ENCODE measurements around the gene CTLA4.

CTLA4 gene

DNA sequence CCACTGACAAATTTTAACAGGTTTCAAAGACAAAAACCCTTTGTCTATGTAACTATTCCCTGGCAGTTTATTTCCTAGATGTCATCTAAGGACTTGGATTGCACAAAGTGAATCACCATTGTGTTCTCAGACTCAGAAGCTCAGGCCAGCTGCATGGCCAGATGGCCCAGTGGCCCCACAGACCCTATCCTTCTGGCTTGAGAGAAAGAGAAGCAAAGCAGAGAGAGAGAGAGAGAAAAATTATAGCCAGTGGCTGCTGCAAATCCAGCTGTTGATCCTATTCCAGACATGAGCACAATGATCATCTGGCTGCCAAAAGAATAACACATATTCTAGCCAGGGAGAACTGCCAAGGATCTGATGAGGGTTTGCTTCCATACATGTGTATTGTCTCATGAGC lies 25.8 kb downstream of the CTLA4 start:
- DNase-seq: no peak

DNA sequence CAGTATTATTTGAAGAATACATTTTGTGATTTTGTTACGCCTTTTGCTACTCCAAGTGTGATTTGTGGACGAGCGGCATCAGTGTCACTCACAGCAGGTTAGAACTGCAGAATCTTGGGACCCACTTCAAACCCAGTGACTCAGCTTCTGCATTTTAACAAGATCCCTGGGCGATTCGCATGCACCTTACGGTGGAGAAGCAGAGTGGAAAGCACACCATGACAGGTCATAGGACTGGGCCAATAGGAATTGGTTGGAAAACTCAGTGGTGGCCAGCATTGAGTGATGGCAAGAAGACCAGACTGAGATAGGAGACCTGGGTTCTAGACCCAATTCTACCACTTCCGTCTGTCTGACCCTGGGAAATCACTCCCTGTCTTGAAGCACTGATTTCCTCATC lies 26.3 kb downstream of the CTLA4 start:
- DNase-seq: no peak

DNA sequence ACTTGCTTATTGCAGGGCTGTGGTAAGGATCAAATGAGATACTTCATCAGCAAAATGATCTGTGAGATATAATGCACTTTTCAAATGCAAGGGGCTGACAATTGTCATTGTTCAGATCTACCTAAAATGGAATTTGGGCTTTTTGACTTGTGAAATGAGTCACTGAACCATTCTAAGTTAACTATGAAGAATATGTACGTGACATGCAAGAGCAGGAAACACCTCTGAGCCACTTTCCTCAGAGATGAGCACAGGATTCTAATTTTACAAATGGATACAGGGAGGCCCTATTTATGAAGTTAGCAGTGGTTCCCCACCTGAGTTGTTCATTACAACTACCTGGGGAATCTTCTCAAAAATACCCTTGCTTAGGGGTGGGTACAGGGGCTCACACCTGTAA lies 26.7 kb downstream of the CTLA4 start:
- no peak for DNase-seq

DNA sequence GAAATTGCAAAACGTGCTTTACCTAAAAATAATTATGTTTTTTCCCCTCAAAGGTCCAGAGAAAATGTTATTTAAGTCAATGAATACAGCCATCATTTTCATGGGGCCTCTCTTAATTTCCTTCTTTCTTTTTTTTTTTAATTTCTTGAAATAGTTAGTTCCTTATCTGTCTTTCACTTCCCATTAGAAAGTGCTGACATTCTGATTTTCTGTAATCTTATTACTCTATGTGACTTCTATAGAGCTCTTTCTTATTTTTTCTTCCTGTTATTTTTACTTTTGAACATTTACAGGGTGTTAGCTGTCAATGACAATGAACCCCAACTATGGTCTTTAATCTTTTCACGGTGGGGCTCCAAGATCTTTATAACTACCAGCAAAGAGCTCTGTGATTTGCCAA lies 30.0 kb downstream of the CTLA4 start:
- DNase-seq: no peak

DNA sequence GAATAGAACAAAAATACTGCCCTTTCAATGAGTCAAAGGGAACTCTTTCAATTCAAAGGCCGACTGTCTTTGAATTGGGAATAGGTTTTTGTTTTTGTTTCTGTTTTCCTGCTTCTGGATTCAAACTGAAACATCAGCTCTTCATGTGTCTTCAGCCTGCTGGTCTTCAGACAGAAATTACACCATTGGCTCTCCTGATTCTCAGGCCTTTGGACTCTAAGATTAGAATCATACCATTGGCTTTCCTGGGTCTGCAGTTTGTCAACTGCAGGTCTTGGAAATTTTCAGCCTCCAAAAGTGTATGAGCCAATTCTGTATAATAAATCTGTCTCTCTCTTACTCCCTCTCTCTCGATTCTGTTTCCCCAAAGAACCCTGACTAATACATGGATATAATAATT lies 31.1 kb downstream of the CTLA4 start:
- DNase-seq: no peak

DNA sequence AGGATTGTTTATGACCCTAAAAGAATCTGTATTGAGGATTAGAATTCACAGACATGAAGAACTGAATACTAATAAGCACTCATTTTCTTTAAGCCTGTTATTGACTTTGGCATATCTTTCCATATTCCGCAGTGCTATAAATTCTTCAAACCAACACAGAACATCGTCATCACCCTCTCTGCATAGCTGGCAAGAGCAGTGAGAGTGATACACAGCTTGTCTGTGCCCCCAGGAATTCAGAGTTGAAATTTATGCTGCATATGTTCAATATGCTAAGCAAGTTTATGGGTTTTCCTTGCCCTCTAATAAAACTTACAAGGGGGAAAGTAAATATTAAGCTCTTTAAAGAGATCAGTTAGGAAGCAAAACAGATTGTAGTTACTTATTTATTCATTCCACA lies 32.7 kb downstream of the CTLA4 start:
- DNase-seq: no peak

DNA sequence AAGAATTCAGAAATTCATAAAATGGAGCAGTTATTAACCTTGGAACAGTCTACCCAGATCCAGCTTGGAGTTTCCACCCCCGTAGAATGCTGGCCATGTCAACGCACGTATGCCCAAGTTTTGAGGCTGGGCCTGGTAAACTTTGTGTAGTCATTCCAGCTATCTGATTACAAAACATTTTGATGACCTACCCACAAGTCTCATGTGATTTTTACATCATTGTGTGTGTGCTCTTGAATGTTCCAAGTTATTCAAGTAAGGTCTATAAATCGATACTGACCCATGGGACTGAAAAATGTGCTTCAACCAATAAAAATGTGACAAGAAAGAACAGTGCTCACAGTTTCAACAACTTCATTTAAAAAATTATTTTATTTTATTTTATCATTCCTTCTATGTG lies 36.5 kb downstream of the CTLA4 start:
- no peak for DNase-seq

DNA sequence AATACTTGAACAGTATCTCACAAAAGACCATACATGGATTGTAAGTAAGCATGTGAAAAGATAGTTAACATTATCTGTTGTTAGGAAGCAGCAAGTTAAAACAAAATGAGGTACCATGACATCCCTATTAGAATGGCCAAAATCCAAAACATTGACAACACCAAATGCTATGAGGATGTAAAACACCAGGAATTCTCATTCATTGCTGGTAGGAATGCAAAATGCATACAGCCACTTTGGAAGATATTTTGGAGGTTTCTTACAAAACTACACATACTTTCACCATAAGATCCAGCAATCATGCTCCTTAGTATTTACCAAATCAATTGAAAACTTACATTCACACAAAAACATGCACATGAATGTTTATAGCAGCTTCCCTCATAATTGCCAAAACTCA lies 38.1 kb downstream of the CTLA4 start:
- no peak for DNase-seq

DNA sequence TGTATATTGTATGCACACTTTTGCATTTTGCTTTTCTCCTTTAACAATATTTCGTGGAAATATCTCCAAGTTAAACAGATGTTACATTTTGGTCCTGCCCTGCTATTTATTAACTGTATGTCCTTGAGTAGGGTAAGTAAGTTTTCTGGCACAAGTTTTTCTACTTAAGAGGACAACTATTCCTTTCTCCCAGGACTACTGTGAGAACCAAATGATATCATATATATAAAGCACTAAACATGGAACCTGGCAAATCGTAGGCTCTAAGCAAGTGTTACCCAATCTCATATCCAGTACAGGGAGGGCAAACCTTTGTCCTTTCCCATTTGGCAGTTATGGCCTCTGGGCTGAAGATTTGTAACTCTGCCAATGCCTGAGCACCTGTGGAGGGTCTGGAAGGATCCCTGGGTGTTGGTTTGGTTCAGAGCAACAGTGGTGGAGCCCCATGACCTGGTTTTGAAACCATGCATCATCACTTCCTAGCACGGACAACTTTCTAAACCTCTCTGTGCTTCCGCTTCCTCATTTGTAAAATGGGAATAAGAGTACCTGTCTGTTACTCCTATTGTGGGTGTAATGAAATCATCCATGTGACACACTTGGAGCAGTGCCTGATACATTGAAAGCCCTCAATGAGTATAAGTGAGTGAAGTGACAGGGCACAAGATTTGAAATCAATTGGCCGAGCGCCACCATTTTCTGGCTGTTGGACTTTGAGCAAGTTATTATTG lies 40.7 kb downstream of the CTLA4 start:
- DNase-seq: no peak

DNA sequence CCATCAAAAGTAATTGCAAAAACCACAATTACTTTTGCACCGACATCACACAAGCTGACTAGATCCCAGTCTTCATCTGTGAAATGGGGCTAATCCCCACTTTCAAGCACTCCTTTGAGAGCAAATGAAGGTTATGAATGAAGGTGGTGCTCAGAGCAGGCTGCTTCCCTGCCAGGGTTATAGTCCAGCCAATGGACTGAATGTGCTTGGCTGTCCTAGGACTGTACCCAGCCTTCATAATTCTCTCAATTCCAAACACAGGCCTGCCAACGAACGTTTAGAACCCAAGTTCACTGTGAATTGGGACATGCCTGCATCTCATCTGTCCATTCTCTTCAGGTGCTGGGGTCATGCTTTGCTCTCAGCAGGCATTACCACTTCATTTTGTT lies 41.2 kb downstream of the CTLA4 start:
- no peak for DNase-seq

DNA sequence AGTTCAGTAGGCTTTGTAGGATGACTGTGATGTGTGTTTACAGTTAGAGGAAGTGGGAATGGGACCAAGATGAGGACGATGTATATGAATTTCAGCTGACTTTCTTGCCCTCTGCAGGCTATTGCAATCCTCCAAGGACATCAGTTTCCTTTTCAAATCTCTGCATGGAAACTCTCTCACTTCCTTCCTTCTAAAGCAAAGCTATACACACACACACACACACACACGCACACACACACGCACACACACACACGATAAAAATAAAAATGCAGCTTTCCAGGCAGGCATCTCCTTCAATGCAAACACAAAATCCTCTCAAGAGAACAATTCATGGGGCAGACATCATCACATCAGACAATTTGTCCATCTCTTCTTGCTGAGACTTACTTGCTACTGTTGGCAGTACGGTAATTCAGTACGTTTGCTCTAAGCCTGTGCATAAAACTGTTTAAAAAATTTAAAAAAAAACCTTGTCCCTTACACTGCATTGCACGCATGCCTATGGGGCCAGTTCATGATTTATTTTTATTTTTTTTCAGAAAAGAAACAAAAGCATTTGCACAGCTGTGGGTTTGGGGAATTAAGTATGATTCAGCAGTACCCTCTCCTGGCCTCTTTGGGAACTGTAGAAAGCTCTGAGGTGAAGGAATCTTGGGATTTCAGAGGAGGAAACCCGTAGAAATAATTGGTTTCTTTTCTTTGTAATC lies 41.8 kb downstream of the CTLA4 start:
- DNase-seq: no peak

DNA sequence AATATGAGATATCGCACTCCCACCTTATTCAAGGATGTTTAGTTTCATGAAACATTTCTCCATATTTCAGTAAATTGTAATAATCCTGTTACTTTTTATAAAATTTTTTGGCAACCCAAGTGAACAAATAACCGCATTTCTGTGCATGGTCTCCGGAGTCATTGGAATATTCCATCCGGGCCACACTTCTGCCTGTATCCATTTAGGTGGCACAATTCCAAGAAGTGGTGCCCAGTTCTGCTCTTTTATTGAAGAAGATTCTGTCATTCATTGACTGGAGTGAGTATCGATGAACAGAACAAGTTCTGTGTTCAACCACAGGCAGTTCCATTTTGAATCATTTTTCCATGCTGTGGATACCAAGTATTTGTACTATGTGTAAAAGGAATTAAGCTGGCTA lies 42.4 kb downstream of the CTLA4 start:
- no peak for DNase-seq

DNA sequence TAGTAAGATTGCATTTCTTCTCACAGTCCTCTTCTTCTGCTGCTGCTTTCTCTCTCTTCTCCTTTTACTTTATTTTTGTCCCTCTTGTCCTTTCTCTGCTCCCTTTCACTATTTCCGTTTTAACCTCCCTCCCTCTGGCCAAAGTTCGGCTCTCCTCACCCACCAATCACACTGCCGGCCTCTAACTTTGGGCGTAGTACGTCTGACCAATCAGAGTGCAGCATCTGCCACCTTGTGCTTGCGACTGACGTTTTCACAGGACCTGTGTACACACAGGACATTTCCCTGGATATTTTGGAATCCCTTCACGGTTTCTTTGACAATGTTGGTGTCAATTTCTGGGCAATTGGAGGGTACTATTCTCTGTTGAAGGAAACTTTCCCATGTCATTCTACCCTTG lies 46.4 kb downstream of the CTLA4 start:
- no peak for DNase-seq

DNA sequence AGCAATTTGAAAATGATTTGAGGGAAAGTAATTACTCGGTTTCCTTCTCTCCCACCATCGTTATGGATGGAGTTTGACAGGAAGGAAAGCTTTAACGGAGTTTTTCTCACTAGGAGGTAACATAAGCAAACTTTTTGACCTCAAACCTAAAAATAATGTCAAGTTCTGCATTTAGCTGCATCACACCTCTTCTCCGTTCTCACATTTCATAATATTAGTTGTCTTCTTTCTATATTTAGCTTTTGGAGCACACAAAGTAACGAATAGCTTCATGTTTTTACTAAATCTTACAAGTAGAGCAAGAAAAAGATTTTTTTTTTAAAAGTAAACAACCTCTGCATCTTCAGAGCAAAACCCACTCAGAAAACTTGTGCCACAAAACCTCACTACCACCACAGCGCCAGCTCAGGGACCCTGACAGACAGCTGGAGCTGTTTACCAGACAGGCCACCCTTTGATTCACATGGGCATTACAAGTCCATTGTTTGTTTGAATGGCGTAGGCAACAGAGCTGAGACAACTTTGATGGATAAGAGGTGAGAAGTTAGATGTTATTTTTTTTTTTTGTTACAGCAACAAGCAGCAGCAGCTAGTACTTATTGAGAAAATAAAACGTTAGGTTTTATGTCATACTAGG lies 47.1 kb downstream of the CTLA4 start:
- no peak for DNase-seq

DNA sequence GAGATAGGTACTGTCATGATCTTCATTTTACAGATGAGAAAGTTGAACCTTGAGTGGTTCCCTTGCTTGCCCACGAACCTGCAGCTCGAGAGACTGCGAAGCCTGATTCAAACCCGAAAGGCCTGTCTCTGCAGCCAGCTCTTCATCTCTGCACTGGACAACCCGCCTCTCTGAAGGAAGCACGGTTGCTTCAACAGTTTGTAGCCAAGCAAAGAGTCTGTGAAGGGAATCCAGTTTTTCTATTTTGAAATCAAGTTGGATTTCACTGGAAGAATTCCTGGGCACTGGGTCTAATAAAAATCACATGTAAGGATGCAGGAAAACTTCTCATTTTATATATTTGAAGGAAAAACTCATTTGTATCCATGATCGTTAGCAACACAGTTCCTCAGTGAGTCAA lies 47.7 kb downstream of the CTLA4 start:
- DNase-seq: no peak

DNA sequence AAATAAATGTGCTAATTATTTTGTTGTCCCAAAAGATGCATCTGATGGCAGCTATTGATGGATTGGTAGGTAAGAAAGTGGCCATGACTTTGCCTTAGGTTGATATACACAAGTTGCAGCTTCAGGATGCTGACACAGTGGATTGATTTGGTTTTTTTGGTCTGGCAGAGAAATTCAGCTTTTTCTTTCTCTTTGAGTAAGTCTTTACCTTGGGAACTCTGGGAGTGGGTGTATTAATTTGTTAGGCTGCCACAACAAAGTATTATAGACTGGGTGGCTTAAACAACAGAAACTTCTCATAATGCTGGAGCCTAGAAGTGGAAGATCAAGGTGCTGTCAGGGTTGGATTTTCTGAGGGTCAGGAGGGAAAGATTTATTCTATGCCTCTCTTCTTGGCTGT lies 49.2 kb downstream of the CTLA4 start:
- DNase-seq: no peak

DNA sequence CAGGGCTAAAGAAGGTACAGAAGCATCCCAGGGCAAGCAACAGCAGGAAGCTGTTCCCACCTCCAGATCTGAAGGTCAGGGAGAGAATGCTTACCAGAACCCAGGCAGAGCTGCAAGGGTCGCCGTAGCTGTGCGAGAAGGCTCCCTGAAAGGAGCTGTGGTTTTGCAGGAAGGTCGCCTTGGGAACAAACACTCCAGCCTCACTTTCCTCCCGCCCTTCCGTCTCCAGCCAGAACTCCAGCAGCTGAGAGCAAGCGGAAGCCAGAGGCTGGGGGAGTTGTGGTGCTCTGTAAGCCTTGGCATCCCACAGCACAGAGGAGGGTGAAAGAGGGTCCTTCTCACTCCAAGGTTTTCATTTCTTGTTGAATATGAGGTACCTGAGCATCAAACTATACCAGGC lies 50.7 kb downstream of the CTLA4 start:
- DNase-seq: no peak

DNA sequence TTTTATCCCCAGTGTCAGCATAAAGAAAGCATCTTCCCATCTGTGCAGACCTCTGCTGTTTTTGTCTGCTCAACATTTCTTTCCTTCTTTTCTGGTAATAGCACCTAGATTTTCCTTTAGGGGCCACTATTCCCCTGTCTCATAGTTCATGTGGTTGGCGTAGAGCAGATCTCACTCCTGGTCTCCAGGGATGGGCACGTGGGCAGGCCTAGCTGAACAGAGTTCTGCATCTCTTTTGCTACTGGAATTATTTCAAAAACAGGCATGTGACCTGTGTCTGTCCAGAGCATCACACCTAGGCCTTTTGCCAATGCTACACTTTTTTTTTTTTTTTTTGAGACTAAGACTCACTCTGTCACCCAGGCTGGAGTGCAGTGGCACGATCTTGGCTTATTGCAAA lies 51.3 kb downstream of the CTLA4 start:
- DNase-seq: no peak
